ENCODE measurements around the gene ABHD2. TPM values are rescaled to one million over a fixed set of nuclear protein-coding genes. Genes with fewer than 3 reads are reported as not detected.

The ABHD2 gene
- total and polyA plus RNA-seq, 9 of the 15 experiments (the other 6 are each of a cell fraction or from before 2014, with no cell fraction given): 16.9 to 99.8 (median 47.5) TPM

- TF ChIP-seq ZBTB11 (CRISPR knock-in tag; IDR thresholded peaks at IDR 0.05): 0 out of 6 replicates have a peak, but pooled peaks of 1 of the 3 experiments have one; percentile 6
- peak; percentile 58; the same call in 1 of the 2 replicates for TF ChIP-seq ZNF511 (CRISPR knock-in tag; IDR thresholded peaks at IDR 0.05)
- TF ChIP-seq FIP1L1 (IDR thresholded peaks at IDR 0.05; ENCODE audit: low read depth, low read length, poor library complexity, severe bottlenecking): peak; percentile 35
- peak; percentile 44; the same call in 1 of the 2 replicates for TF ChIP-seq ZNF143 (CRISPR knock-in tag; IDR thresholded peaks at IDR 0.05)
- TF ChIP-seq POLR2AphosphoS5 (IDR thresholded peaks at IDR 0.05; ENCODE audit: control insufficient read depth, insufficient read depth, low read depth, low read length): no peak
- TF ChIP-seq ZNF253 (CRISPR knock-in tag; conservative IDR thresholded peaks at IDR 0.05): no peak
- TF ChIP-seq OTX1 (CRISPR knock-in tag; IDR thresholded peaks at IDR 0.05): no peak
- peak; percentile 59; the same call in 1 of the 2 replicates for TF ChIP-seq ZNF263 (CRISPR knock-in tag; IDR thresholded peaks at IDR 0.05; ENCODE audit: borderline replicate concordance)
- no peak for TF ChIP-seq NR2C2 (CRISPR knock-in tag; IDR thresholded peaks at IDR 0.05)
- no peak for TF ChIP-seq NR2C2 (tag; IDR thresholded peaks at IDR 0.05)
- no peak for TF ChIP-seq MCM7 (IDR thresholded peaks at IDR 0.05)
- TF ChIP-seq SMAD4 (CRISPR knock-in tag; conservative IDR thresholded peaks at IDR 0.05): 0 out of 2 replicates have a peak, but pooled peaks have one; percentile 6
- no peak for TF ChIP-seq KLF1 (tag; IDR thresholded peaks at IDR 0.05)
- TF ChIP-seq CCNT2 (IDR thresholded peaks at IDR 0.05; ENCODE audit: borderline replicate concordance, extremely low read depth, insufficient read length, low read depth, low read length): no peak
- TF ChIP-seq AFF4 (CRISPR knock-in tag; IDR thresholded peaks at IDR 0.05): 0 out of 2 replicates have a peak, but pooled peaks have one; percentile 27
- TF ChIP-seq ZNF449 (CRISPR knock-in tag; IDR thresholded peaks at IDR 0.05): no peak
These were observed 504 bp downstream of the ABHD2 start (continued) for GRCh38 chr15:89088605-89089315.
